ENCODE measurements around the gene MFGE8.

DNA sequence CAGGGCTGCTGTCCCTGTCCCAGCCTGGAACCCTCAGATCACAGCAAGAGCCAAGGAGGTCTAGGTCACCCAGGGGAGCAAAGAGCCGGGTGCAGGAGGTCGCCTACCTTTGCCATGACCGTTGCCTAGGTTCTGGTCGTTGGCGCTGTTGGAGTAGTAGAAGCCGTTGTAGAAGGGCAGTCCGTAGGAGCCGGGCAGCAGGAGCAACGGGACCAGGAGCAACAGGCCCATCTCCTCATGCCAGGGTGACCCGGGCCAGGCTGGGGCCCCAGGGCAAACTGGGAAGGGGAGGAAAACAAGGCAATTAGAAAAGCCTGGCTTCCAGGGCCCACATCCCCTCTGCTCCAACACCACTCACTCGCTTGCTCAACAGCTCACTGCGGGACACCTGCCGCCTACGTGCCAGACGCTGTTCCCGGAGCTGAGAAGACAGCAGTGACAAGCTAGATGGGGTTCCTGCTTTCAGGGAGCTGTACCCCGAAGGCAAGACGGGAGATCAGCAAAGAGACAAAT, 26.1 kb downstream of the MFGE8 start:
- TF ChIP-seq, protein P1, sequence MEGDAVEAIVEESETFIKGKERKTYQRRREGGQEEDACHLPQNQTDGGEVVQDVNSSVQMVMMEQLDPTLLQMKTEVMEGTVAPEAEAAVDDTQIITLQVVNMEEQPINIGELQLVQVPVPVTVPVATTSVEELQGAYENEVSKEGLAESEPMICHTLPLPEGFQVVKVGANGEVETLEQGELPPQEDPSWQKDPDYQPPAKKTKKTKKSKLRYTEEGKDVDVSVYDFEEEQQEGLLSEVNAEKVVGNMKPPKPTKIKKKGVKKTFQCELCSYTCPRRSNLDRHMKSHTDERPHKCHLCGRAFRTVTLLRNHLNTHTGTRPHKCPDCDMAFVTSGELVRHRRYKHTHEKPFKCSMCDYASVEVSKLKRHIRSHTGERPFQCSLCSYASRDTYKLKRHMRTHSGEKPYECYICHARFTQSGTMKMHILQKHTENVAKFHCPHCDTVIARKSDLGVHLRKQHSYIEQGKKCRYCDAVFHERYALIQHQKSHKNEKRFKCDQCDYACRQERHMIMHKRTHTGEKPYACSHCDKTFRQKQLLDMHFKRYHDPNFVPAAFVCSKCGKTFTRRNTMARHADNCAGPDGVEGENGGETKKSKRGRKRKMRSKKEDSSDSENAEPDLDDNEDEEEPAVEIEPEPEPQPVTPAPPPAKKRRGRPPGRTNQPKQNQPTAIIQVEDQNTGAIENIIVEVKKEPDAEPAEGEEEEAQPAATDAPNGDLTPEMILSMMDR (IDR thresholded peaks at IDR 0.05) = no peak
- TF ChIP-seq POLR2A (IDR thresholded peaks at IDR 0.05) (no peak), POLR2AphosphoS5 (IDR thresholded peaks at IDR 0.05) (no peak), EP300 (IDR thresholded peaks at IDR 0.05) (no peak)

Measured in sigmoid colon (tissue), 4 donors.